GM21390 (cell line): Measurements from ENCODE around the gene TAF4B.
A peak's percentile ranks its signal among the peaks of the same experiment; 100 is the strongest.
"Not testable (repeated sequence)": the region's sequence is repeated elsewhere in the genome, so short reads cannot be mapped to it uniquely, and the experiment has no call there.

Experiments used
- ATAC-seq: cut with Tn5 transposase; IDR thresholded peaks from one replicate; pipeline ENCODE4 v1.9.1; 2021; ENCODE audit not compliant: unreplicated experiment

The TAF4B gene

GRCh38 chr18:26421931-26422330 lies 195.7 kb downstream of the TAF4B start:
- ATAC-seq: no peak

GRCh38 chr18:26422472-26423162 lies 196.4 kb downstream of the TAF4B start:
- ATAC-seq: peak; percentile 85

DNA sequence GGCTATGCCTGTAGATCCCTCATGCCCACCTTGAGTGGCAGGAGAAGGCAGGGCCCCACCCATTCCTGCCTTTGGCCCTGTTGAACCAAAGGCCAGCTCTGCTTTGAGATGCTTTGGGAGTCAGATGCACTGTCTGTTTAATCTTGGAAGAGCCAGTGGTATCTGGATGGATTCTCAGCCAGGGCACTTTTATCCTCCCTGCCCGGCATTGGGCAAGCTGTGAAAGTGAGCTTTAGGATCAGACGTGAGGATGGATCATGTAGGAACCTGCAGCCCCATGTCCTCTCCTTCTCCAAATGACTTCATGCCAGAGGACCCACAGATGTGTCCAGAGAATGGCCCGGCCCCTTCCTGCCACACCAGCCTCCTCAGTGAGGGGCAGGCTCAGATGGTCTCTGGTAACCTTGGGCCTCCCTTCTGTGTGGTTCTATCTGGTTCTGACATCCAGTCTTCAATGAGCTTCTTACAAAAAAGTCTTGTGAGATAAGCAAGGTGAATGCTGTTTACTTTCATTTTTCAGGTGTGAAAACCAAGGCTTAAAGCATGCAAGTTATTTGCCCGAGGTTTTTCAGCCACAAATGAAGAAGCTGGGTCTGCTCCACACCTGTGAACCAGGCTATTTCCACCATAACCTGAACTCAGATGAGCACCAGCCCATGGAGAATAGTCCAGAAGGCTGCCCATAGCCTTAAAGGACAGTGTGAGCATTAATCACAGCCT lies 198.3 kb downstream of the TAF4B start:
- ATAC-seq: peak; percentile 40

GRCh38 chr18:26425148-26425531 lies 198.9 kb downstream of the TAF4B start:
- ATAC-seq: no peak

GRCh38 chr18:26429535-26430226 lies 203.4 kb downstream of the TAF4B start:
- ATAC-seq: no peak

DNA sequence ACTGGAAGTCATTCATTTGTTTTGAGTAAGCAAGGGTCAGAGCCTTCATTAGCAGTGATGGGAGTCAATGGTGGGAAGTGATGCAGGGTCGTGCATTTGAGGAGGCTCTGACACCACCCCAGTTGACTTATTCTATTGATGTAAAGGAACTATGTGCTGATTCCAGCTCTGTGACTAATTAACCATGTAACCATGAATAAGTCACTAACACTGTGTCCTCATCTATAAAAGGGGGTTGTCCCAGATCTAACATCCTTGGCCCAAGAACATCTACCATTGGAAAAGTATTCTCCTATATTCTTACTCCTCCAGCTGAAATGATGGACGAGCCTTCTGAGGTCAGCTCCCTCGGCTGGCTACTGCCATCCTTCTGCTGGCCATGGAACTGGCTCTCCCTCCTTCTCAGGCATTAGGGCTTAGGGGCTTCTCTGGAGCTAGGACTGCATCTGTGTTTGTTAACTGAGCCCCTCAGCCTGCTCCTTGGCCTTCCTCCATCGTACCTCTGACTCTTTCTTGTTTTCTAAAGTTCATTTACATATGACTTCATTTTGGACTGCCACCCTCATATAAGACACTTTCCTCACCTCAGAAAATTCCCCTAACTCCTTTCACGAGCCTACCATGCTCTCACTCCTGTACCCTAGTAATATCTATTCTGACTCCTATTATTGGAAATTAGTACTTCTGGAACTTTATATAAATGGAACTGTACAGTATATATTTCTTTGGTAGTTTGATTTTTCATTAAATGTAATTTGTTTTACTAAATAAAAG lies 206.6 kb downstream of the TAF4B start:
- ATAC-seq: no peak

- ATAC-seq: no peak
Measured at GRCh38 chr18:26434887-26435286, 208.6 kb downstream of the TAF4B start.

- ATAC-seq: no peak
Measured at GRCh38 chr18:26435415-26436095, 209.3 kb downstream of the TAF4B start.

GRCh38 chr18:26436176-26437051 lies 210.2 kb downstream of the TAF4B start:
- ATAC-seq: no peak

DNA sequence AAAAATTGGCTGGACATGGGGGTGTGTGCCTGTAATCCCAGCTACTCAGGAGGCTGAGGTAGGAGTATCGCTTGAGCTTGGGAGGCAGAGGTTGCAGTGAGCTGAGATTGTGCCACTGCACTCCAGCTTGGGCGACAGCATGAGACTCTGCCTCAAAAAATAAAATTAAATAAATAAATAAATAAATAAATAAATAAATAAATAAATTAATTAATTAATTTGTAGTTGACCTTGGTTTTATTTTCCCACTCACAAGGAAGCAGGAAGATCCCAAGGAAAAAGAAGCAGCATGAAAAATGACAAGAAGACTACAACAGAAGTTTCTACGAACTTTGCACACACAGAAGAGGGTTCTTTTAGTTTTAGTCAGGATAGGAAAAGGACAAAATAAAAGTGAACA lies 211.4 kb downstream of the TAF4B start:
- not testable (repeated sequence) for ATAC-seq

- peak; percentile 98 for ATAC-seq
Measured at GRCh38 chr18:26438980-26439379, 212.7 kb downstream of the TAF4B start.

DNA sequence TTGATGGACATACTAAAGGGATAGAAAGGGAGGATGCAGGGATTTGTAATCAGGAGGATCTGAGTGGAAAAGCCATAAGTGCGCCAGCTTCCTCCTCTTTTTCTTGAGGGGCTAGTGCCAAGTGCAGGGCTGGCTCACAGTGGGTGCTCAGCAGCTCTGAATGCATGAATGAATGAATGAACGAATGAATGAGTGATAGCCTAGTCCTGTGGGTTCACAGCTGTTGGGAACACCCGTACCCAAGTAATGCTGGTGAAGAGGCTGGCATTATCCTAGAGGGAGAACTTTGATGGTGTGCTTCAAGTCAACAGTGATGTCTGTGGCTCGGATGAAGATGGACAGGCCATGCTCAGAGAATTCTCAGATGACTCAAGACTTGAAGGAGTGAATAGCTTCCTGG lies 213.3 kb downstream of the TAF4B start:
- no peak for ATAC-seq

DNA sequence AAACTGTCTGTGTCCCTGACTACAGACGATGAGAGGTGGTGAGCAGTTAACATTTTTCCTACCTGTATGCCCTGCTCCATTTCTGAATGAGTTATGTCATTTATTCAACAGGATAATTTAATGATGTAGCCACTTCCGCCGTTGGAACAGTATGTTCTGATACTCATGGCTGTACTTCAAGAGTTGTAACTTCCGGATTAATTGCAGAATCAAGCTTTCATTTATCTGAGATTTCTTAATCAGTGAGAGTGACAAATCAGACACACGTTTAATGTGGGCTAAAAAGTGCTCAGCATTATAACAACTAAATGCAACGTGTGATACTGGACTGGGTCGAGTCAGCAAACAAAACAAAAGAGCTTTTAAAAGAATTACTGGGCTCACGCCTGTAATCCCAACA lies 214.4 kb downstream of the TAF4B start:
- ATAC-seq: no peak
